ENCODE measurements around the gene MBD4. TPM values are rescaled to one million over a fixed set of nuclear protein-coding genes. Genes with fewer than 3 reads are reported as not detected.

MBD4 gene
- total RNA-seq, 1 donor from 2014 or later, result 44.1 TPM

- Mint-ChIP-seq H3K27me3 (ENCODE audit: insufficient read depth) (no peaks in the 10 kb centered on the region), H3K36me3 (ENCODE audit: low read depth) (peaks cover 44% of the 10 kb centered on the region), H3K9me3 (no peaks in the 10 kb centered on the region), H3K4me3 (no peak overlapping the region), H3K27ac (no peak overlapping the region), H3K4me1 (ENCODE audit: low read depth) (peaks cover 61% of the 10 kb centered on the region)
- intact Hi-C loops (cut with micrococcal nuclease), result loop anchor here (5.0 kb wide), 1 partner anchor 1462 kb away; no protein-coding TSS in a partner anchor
- no peak for DNase-seq (ENCODE audit: low spot score)
Measured at GRCh38 chr3:129435367-129435766, 4.4 kb downstream of the MBD4 start.

GRCh38 chr3:129434140-129434539, 5.6 kb downstream of the MBD4 start:
- intact Hi-C loops (cut with micrococcal nuclease), result no loop called here
- no peaks in the 10 kb centered on the region for H3K27me3 Mint-ChIP-seq (ENCODE audit: insufficient read depth)
- no peak for DNase-seq (ENCODE audit: low spot score)
- H3K27ac Mint-ChIP-seq, result no peak overlapping the region
- peaks cover 46% of the 10 kb centered on the region for H3K36me3 Mint-ChIP-seq (ENCODE audit: low read depth)
- H3K4me3 Mint-ChIP-seq, result no peak overlapping the region
- peaks cover 70% of the 10 kb centered on the region for H3K4me1 Mint-ChIP-seq (ENCODE audit: low read depth)
- no peaks in the 10 kb centered on the region for H3K9me3 Mint-ChIP-seq

- no peaks in the 10 kb centered on the region for H3K27me3 Mint-ChIP-seq (ENCODE audit: insufficient read depth)
- H3K36me3 Mint-ChIP-seq (ENCODE audit: low read depth), result peaks cover 50% of the 10 kb centered on the region
- H3K4me3 Mint-ChIP-seq, result no peak overlapping the region
- no peak overlapping the region for H3K27ac Mint-ChIP-seq
- no peaks in the 10 kb centered on the region for H3K9me3 Mint-ChIP-seq
- H3K4me1 Mint-ChIP-seq (ENCODE audit: low read depth), result peaks cover 74% of the 10 kb centered on the region
- intact Hi-C loops (cut with micrococcal nuclease), result no loop called here
- no peak for DNase-seq (ENCODE audit: low spot score)
Measured at GRCh38 chr3:129433565-129433964, 6.2 kb downstream of the MBD4 start.

- intact Hi-C loops (cut with micrococcal nuclease), result no loop called here
- H3K36me3 Mint-ChIP-seq (ENCODE audit: low read depth), result peaks cover 47% of the 10 kb centered on the region
Measured at GRCh38 chr3:129432671-129433070, 7.1 kb downstream of the MBD4 start.

GRCh38 chr3:129432036-129432435, 7.7 kb downstream of the MBD4 start:
- peaks cover 72% of the 10 kb centered on the region for H3K4me1 Mint-ChIP-seq (ENCODE audit: low read depth)
- H3K27ac Mint-ChIP-seq, result no peak overlapping the region
- intact Hi-C loops (cut with micrococcal nuclease), result no loop called here
- H3K27me3 Mint-ChIP-seq (ENCODE audit: insufficient read depth), result peaks cover 4% of the 10 kb centered on the region
- no peaks in the 10 kb centered on the region for H3K9me3 Mint-ChIP-seq
- peaks cover 44% of the 10 kb centered on the region for H3K36me3 Mint-ChIP-seq (ENCODE audit: low read depth)
- DNase-seq (ENCODE audit: low spot score), result no peak
- H3K4me3 Mint-ChIP-seq, result no peak overlapping the region

More at GRCh38 chr3:129432671-129433070, 7.1 kb downstream of the MBD4 start:
- H3K27ac Mint-ChIP-seq, result no peak overlapping the region
- peaks cover 4% of the 10 kb centered on the region for H3K27me3 Mint-ChIP-seq (ENCODE audit: insufficient read depth)
- H3K4me1 Mint-ChIP-seq (ENCODE audit: low read depth), result peaks cover 74% of the 10 kb centered on the region
- DNase-seq (ENCODE audit: low spot score), result no peak
- H3K9me3 Mint-ChIP-seq, result no peaks in the 10 kb centered on the region
- no peak overlapping the region for H3K4me3 Mint-ChIP-seq

- no peak for DNase-seq (ENCODE audit: low spot score)
- H3K4me3 Mint-ChIP-seq, result no peak overlapping the region
- H3K27me3 Mint-ChIP-seq (ENCODE audit: insufficient read depth), result peaks cover 4% of the 10 kb centered on the region
- peaks cover 51% of the 10 kb centered on the region for H3K4me1 Mint-ChIP-seq (ENCODE audit: low read depth)
- intact Hi-C loops (cut with micrococcal nuclease), result loop anchor here (2.0 kb wide), 1 partner anchor 113 kb away; a partner anchor contains a TSS
- no peaks in the 10 kb centered on the region for H3K9me3 Mint-ChIP-seq
- H3K27ac Mint-ChIP-seq, result peak overlapping the region; percentile 69
- H3K36me3 Mint-ChIP-seq (ENCODE audit: low read depth), result peaks cover 30% of the 10 kb centered on the region
Measured at GRCh38 chr3:129429602-129430001, 10.1 kb downstream of the MBD4 start.

- H3K36me3 Mint-ChIP-seq (ENCODE audit: low read depth), result peaks cover 27% of the 10 kb centered on the region
- DNase-seq (ENCODE audit: low spot score), result no peak
- H3K4me1 Mint-ChIP-seq (ENCODE audit: low read depth), result peaks cover 52% of the 10 kb centered on the region
- intact Hi-C loops (cut with micrococcal nuclease), result loop anchor here (2.0 kb wide), 1 partner anchor 112 kb away; a partner anchor contains a TSS
- peak overlapping the region; percentile 41 for H3K4me3 Mint-ChIP-seq
- no peaks in the 10 kb centered on the region for H3K9me3 Mint-ChIP-seq
- H3K27me3 Mint-ChIP-seq (ENCODE audit: insufficient read depth), result peaks cover 4% of the 10 kb centered on the region
- peak overlapping the region; percentile 69 for H3K27ac Mint-ChIP-seq
Measured at GRCh38 chr3:129429080-129429451, 10.7 kb downstream of the MBD4 start.

- DNase-seq (ENCODE audit: low spot score), result peak; percentile 88
- intact Hi-C loops (cut with micrococcal nuclease), result loop anchor here (1.0 to 2.0 kb wide), 3 partner anchors 12 to 112 kb away; partner anchors contain the start of gene IFT122
- Mint-ChIP-seq H3K27me3 (ENCODE audit: insufficient read depth) (peaks cover 4% of the 10 kb centered on the region), H3K27ac (peak within 1 kb of the TSS; percentile 69), H3K9me3 (no peaks in the 10 kb centered on the region), H3K4me3 (peak within 1 kb of the TSS; percentile 41), H3K4me1 (ENCODE audit: low read depth) (peaks cover 51% of the 10 kb centered on the region), H3K36me3 (ENCODE audit: low read depth) (peaks cover 23% of the 10 kb centered on the region)
Measured at GRCh38 chr3:129428376-129429079, 11.2 kb downstream of the MBD4 start, which contains the start of gene EFCAB12. TSS of gene EFCAB12 (minus strand) at chr3:129428636. CDS start at chr3:129428488, 148 bp downstream.

GRCh38 chr3:129428007-129428375, 11.8 kb downstream of the MBD4 start:
- Mint-ChIP-seq H3K27me3 (ENCODE audit: insufficient read depth) (peaks cover 4% of the 10 kb centered on the region), H3K4me1 (ENCODE audit: low read depth) (peaks cover 51% of the 10 kb centered on the region), H3K4me3 (peak overlapping the region; percentile 41), H3K9me3 (no peaks in the 10 kb centered on the region), H3K27ac (no peak overlapping the region), H3K36me3 (ENCODE audit: low read depth) (peaks cover 23% of the 10 kb centered on the region)
- intact Hi-C loops (cut with micrococcal nuclease), result loop anchor here (1.0 to 2.0 kb wide), 3 partner anchors 12 to 111 kb away; partner anchors contain the start of gene IFT122
- DNase-seq (ENCODE audit: low spot score), result no peak

- Mint-ChIP-seq H3K36me3 (ENCODE audit: low read depth) (peaks cover 8% of the 10 kb centered on the region), H3K4me3 (no peak overlapping the region), H3K9me3 (no peaks in the 10 kb centered on the region), H3K4me1 (ENCODE audit: low read depth) (peaks cover 39% of the 10 kb centered on the region), H3K27ac (no peak overlapping the region), H3K27me3 (ENCODE audit: insufficient read depth) (peaks cover 4% of the 10 kb centered on the region)
- intact Hi-C loops (cut with micrococcal nuclease), result no loop called here
- DNase-seq (ENCODE audit: low spot score), result no peak
Measured at GRCh38 chr3:129425619-129426018, 14.1 kb downstream of the MBD4 start.

GRCh38 chr3:129425213-129425612, 14.5 kb downstream of the MBD4 start:
- Mint-ChIP-seq H3K36me3 (ENCODE audit: low read depth) (peaks cover 5% of the 10 kb centered on the region), H3K27ac (no peak overlapping the region), H3K4me3 (no peak overlapping the region), H3K27me3 (ENCODE audit: insufficient read depth) (peaks cover 4% of the 10 kb centered on the region), H3K9me3 (no peaks in the 10 kb centered on the region), H3K4me1 (ENCODE audit: low read depth) (peaks cover 39% of the 10 kb centered on the region)
- intact Hi-C loops (cut with micrococcal nuclease), result no loop called here
- no peak for DNase-seq (ENCODE audit: low spot score)

GRCh38 chr3:129424185-129424841, 15.4 kb downstream of the MBD4 start:
- H3K27ac Mint-ChIP-seq, result no peak overlapping the region
- peaks cover 5% of the 10 kb centered on the region for H3K36me3 Mint-ChIP-seq (ENCODE audit: low read depth)
- intact Hi-C loops (cut with micrococcal nuclease), result no loop called here
- H3K4me1 Mint-ChIP-seq (ENCODE audit: low read depth), result peaks cover 31% of the 10 kb centered on the region
- peaks cover 4% of the 10 kb centered on the region for H3K27me3 Mint-ChIP-seq (ENCODE audit: insufficient read depth)
- DNase-seq (ENCODE audit: low spot score), result no peak
- H3K4me3 Mint-ChIP-seq, result no peak overlapping the region
- H3K9me3 Mint-ChIP-seq, result no peaks in the 10 kb centered on the region

- Mint-ChIP-seq H3K27ac (no peak overlapping the region), H3K4me3 (no peak overlapping the region), H3K9me3 (no peaks in the 10 kb centered on the region), H3K27me3 (ENCODE audit: insufficient read depth) (no peaks in the 10 kb centered on the region), H3K36me3 (ENCODE audit: low read depth) (no peaks in the 10 kb centered on the region), H3K4me1 (ENCODE audit: low read depth) (peaks cover 17% of the 10 kb centered on the region)
- intact Hi-C loops (cut with micrococcal nuclease), result no loop called here
- no peak for DNase-seq (ENCODE audit: low spot score)
Measured at GRCh38 chr3:129422897-129423296, 16.9 kb downstream of the MBD4 start.
